ENCODE results near the gene AVP.

The AVP gene

GRCh38 chr20:3109350-3110302, 25.1 kb upstream of the AVP start:
- no peak for DNase-seq (ENCODE audit: low read depth, low spot score)

- DNase-seq (ENCODE audit: low read depth, low spot score), result no peak
Measured at GRCh38 chr20:3107464-3108025, 23.0 kb upstream of the AVP start.

DNA sequence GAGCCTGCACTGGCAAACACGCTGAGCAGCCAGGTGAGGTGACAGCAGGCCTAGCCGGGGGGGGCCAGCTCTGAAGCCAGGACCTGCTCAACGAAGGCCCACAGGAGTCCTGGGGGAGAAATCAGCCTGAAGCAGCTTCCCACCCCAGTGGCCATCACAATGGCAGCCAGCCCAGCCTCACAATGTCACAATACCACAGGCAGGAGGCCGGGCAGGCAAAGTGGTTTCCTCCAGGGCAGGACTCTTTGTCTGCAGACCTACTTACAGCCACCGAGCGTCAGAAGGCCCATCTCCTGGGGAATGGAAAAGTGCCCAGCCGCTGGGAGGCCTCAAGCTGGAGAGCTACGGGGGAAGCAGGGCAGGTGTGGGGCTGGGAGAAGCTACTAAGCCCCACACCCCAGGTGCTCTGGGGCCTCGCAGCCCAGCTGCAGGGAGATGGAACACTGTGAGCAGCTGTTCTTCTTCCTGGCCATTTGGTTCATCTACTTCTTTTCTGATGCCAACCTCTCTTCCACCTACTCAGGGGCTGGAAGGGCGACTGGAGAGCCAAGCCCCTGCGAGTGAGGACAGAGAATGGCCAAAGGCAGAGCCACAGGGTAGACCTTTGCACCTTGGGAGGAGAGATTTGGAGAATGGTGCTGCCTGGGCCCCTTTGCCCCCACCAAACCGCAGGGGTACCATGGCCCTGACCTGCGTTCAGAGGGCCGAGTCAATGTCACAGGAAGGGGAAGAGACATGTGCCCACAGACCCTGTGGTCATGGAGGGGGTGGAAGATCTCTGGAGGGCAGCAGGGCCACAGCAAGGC, 22.3 kb upstream of the AVP start:
- no peak for DNase-seq (ENCODE audit: low read depth, low spot score)

DNA sequence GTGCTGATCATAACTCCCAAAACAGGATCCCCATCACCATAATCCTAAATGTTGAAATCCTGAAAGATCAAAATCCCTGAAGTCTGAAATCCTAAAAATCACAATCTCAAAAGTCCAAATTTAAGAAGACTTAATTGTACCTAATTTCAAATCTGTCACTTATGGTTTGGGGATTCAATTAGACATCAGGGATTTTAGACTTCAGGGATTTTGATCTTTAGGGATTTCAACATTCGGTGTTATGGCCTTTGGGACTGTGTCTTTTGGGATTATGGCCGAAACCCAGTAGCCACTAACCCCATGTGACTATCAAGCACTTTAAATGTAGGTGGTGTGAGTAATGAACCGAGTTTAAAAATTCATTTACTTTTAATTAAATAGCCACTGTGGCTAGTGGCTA, 21.7 kb upstream of the AVP start:
- no peak for DNase-seq (ENCODE audit: low read depth, low spot score)

DNA sequence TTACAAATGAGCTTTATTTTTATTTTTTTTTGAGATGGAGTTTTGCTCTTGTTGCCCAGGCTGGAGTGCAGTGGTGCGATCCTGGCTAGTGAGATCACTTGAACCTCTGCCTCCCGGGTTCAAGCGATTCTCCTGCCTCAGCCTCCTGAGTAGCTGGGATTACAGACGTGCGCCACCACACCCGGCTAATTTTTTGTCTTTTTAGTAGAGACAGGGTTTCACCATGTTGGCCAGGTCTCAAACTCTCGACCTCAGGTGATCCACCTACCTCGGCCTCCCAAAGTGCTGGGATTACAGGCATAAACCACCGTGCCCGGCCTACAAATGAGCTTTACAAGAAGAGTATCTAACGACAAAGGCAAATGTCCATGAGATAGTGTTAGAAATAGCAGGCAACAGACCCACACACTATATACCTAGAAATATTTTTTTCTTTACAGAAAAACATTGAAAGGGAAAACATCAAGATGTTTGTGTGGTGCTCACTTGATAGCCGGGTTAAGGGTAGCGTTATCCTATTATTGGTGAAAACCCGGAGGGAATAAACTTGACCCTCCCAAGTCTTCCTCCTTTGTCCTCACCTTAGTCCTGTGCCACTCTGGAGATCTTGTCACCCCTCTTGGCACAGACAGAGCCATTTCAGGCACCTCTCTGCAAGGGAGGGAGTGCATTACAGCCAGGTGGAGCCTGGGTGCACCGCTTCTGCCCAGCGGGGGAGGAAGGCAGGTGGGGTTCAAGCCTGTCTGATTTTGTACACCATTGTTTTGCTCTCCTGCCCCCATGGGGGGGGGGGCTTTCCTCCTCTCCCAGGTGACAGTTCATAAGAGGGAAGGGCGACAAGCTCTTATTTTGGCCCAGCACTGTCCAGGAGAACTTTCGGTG, 21.0 kb upstream of the AVP start:
- no peak for DNase-seq (ENCODE audit: low read depth, low spot score)

DNA sequence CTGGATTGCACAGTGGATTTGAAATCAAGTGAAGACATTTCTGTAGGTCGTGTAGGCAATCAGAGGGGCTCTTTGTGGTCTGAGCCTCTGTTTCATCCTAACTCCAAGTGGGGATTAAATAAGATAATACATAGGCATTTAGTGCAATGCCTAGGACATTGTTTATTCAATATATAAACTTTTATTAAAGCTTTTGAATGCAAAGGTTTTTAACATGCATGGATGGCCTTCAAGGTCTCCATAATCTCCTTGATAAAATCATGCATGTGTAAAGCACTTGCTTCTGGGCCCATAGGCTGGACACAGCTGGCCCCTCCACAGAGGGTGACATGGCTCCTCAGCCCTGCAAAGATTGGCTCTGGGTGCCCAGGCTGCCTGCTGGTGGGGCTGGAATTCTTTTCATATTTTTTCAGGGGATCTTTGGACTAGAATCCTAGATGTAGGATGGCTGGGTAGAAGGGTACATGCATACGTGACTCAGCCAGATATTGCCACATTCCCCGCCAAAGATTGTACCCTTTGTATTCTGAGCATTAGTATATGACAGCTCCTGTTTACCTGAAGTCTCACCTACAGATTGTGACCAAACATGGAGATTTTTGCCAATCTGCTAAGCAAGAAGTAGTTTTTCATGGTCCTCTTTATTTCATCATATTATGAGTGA, 19.0 kb upstream of the AVP start:
- no peak for DNase-seq (ENCODE audit: low read depth, low spot score)

DNA sequence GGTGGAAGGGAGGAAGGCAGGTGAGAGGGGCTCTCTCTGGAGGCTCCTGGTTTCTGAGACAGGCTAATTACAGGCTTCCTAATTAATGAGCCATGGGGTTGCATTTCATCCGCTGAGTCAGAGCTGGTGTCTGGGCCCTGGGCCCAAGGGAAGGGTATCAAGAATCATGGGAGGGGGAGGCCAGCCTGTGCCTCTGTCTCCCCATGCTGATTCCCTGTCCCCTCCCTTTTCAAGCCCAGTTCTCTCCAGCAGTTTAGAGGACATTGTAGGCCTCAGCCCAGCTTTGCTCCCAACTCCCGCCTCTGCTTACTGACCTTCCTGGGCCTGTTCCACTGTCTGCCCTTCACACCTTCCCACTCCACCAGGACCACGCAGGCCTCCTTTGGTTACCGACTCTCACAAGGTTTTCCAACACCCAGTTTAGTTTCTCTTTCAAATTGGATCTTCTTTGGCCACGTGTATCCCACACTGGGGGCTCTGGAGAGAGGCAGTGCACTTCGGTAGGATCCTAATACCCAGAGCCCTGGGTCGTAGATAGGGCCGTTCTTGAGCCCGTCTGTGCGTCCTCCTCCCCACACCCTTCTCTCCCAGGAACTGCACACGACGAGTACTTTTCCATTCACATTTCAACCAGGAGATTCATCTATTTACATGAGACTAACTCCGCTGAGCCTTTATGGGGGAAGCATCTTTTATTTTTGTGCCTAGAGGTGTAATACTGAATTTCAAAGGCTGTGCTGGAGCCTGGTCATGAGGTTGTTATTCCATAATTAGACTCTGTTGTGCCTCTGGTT, 18.2 kb upstream of the AVP start:
- no peak for DNase-seq (ENCODE audit: low read depth, low spot score)

DNA sequence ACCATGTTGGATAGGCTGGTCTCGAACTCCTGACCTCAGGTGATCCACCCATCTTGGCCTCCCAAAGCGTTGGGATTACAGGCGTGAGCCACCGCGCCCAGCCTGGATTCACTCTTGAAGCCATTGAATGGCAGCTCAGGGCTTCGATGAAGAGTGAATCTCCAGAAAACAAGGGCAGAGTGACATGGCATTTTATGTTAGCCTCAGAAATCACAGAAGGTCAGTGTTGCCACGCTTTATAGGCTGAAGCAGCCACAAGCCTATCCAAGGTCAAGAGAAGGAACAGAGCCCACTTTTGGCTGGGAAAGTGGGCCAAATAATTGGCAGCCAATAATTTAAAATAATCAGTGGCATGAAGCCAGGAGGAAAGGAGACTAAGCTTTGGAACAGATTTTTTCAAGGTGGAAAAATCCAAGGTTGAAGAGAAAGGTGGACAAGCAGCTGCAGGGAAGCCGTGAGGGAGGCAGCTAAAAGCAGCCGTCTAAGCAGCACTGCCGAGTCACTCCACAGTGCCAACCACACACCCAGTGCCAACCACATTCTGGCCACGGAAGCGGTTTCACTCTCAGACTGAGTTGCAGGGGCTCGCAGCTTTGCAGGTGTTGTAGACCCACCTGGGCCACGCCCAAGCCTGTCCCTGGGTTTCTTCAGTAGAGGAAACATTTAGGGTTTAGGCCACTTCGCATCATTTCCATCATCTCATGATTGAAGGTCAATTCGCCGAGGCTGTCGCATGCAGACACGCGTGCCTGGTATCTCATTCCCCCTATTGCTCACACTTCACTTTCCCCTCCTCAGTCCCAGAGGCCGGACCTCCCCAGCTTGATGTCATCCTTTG, 17.4 kb upstream of the AVP start:
- DNase-seq (ENCODE audit: low read depth, low spot score), result peak; percentile 23

DNA sequence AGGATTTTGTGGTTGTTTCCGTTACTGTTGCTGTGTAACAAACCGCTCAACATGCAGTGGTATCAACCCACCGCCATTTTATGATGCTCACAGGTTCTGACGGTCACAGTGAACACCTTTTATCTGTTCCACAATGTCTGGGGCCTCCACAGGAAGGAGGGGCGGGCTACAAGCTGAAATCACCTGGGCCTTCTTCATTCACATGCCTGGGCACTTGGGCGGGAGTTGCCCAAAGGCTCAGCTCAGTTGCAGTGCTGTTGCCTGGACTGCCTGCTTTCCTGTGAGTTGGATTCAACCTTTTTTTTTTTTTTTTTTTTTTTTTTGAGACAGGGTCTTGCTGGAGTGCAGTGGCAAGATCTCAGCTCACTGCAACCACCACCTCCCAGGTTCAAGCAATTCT, 16.7 kb upstream of the AVP start:
- DNase-seq (ENCODE audit: low read depth, low spot score), result no peak

DNA sequence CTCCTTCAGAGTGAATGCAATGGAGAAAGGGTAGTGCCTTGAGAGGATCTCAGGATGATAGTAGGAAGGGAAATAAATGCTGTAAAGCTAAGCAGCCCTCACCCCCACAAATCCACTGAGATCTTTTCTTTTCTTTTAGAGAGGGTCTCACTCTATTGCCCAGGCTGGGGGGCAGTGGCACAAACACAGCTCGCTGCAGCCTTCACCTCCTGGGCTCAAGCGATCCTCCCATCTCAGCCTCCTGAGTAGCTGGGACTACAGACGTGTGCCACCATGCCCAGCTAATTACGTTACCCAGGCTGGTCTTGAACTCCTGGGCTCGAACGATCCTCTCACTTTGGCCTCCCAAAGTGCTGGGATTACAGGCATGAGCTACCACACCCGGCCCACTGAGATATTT, 16.0 kb upstream of the AVP start:
- no peak for DNase-seq (ENCODE audit: low read depth, low spot score)

DNA sequence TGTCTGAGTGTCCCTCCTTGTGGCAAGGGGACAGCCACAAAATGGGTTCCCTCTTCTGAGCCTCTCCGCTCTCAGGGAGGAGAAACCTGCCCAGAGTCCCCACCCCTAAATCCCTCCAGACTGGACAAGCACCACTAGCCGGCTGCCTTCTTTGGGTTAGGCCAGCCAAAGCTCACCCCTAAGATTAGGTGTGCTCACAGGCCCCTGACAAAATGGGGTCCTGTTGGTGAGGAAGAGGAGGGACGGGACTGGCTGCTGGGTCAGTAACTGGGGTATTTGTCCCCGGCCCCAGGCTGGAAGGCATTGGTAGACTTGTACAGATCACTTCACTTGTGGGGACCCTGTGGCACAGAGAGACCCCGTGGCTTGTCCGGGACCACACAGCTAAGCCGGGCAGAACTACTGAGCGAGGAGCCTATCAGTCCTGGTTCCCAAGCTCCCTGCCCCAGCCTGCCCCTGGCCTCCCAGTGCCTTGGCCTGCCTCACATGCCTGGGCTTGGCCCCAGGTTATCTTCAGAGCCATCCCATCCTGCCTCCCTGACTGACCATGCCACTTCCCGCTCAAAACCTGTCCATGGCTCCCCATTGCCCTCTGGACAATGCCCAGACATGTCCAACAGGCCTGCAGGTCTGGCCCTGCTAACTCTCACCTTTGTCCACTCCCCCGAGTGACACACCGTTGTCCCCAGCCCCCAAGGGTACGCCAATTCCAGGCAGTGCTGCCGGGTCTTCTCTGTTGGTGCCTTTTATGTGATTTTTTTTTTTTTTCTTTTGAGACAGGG, 10.5 kb upstream of the AVP start:
- DNase-seq (ENCODE audit: low read depth, low spot score), result no peak

DNA sequence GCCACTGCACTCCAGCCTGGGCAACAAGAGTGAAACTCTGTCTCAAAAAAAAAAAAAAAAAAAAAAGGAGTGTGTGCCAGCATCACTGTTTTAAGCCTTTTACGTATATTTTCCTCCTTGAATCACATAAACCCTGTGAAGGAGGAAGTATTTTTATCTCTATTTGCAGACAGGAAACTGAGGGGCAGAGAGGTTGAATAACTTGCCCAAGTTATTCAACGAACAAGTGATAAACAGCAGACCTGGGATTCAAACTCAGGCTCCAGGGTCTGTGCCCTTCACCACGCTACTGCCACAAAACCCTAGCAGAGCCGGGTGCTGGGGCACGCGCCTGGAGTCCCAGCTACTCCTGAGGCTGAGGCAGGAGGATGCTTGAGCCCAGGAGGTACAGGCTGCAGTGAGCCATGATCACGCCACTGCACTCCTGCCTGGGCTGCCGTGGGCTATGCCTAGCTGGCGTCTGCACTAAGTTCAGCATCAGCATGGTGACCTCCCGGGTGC, 9.4 kb upstream of the AVP start:
- no peak for DNase-seq (ENCODE audit: low read depth, low spot score)

DNA sequence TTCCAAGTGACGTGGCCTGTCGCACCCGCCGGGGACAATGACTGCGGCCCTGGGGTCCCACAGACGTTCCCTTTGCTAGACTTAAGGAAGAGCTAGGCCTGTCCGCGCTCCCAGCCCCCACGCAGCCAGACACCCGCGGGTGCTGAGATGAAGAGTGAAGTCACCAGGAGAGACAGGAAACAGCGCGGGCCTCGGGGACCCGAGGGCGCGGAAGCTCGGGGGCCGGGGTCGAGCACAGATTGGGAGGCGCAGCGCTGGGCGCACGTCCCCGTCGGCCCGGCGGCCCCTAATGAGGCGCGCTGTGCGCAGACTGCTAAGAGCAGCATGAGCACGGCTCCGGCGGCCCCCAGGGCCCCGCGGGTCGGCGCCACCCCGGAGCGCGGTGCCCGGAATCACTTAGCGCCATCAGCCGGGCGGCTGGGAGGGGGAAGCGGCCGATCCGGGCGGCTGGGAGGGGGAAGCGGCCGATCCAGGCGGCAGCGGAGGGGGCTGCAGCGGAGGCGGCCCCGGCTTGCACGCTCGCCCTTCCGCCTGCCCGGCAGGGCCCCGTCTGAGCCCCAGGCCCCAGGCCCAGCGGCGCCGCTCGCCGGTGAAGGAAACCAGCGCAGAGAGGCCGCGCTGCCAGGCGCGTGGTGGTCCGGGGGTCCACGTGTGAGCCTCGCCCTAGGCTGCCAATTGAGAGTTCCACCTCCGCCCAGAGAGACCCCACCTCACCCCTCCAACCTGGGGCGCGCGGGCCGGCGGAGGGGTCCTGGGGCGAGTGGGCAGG, 8.3 kb upstream of the AVP start:
- DNase-seq (ENCODE audit: low read depth, low spot score), result peak; percentile 21

GRCh38 chr20:3090565-3090964, 6.0 kb upstream of the AVP start:
- DNase-seq (ENCODE audit: low read depth, low spot score), result no peak

- DNase-seq (ENCODE audit: low read depth, low spot score), result no peak
Measured at GRCh38 chr20:3088031-3088430, 3.5 kb upstream of the AVP start.

- no peak for DNase-seq (ENCODE audit: low read depth, low spot score)
Measured at GRCh38 chr20:3085571-3086072, 1.1 kb upstream of the AVP start.

DNA sequence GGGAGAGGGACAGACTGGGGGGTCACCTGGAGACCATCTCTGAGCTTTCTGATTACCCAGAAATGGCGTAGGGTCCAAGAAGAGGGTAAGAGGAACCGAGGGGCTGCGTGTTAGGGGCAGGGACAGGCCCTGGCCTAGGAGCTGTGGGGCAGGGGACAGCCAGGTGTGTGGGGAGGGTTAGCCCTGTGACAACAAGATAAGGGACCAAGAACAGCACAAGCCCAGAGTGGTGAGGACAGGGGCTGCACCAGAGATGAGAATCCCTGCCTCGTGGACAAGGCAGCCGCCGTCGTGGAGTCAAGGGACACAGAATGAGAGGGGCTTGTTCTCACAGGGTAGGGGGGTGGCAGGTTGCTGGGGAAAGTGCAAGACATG, 449 bp upstream of the AVP start:
- no peak for DNase-seq (ENCODE audit: low read depth, low spot score)
